A673 (cell line): ENCODE data around the gene ITPR3.

Source experiments
- CTCF ChIP-seq: fragments of 300-800, 200-600 bp; sonication (generic); conservative IDR thresholded peaks from 2 replicates; pipeline ENCODE4 v1.5.1; 2017; ENCODE audit warnings: low read depth, mild to moderate bottlenecking, antibody characterized with exemption, low read length, moderate library complexity, mixed read lengths
- EZH2 ChIP-seq: fragments of 200-600 bp; sonication (generic); IDR thresholded peaks from 2 replicates; pipeline ENCODE4 v1.6.1; 2017; ENCODE audit warnings: borderline replicate concordance, low read depth, mild to moderate bottlenecking, mixed read lengths, antibody characterized with exemption, low read length; ENCODE audit not compliant: poor library complexity, severe bottlenecking

- TF ChIP-seq CTCF: no peak
- no peak for TF ChIP-seq EZH2
Measured at GRCh38 chr6:33718713-33719112, 97.6 kb downstream of the ITPR3 start.
